Ishikawa (cell line): Measurements from ENCODE around the gene CALCOCO1.

ENCODE experiments used
- CEBPB ChIP-seq: IDR thresholded peaks from 2 replicates; pipeline ENCODE4 v1.6.1; 2012
- CREB1 ChIP-seq: IDR thresholded peaks from 2 replicates; pipeline ENCODE4 v1.6.1; 2012; ENCODE audit warnings: low read depth
- EGR1 ChIP-seq: IDR thresholded peaks from 2 replicates; pipeline ENCODE4 v1.6.1; 2012
- EP300 ChIP-seq: IDR thresholded peaks from 2 replicates; pipeline ENCODE4 v1.6.1; 2012; ENCODE audit warnings: borderline replicate concordance
- NFIC ChIP-seq: IDR thresholded peaks from 2 replicates; pipeline ENCODE4 v1.6.1; 2012
- RAD21 ChIP-seq: IDR thresholded peaks from 2 replicates; pipeline ENCODE4 v1.6.1; 2012; ENCODE audit warnings: low read depth
- TAF1 ChIP-seq: IDR thresholded peaks from 2 replicates; pipeline ENCODE4 v1.6.1; 2012; ENCODE audit warnings: low read depth, mild to moderate bottlenecking
- TCF12 ChIP-seq: IDR thresholded peaks from 2 replicates; pipeline ENCODE4 v1.6.1; 2012; ENCODE audit warnings: low read depth
- TEAD4 ChIP-seq: IDR thresholded peaks from 2 replicates; pipeline ENCODE4 v1.6.1; 2012
- YY1 ChIP-seq: IDR thresholded peaks from 2 replicates; pipeline ENCODE4 v1.6.1; 2012; ENCODE audit warnings: low read depth
- ZBTB7A ChIP-seq: IDR thresholded peaks from 2 replicates; pipeline ENCODE4 v1.6.1; 2012; ENCODE audit warnings: low read depth
- TF ChIP-seq, protein P1 (sequence below): IDR thresholded peaks from 2 replicates; pipeline ENCODE4 v1.6.1; 2012; ENCODE audit warnings: low read depth, mild to moderate bottlenecking
- TF ChIP-seq, protein P2 (sequence below): IDR thresholded peaks from 2 replicates; pipeline ENCODE4 v1.6.1; 2012

DNA sequence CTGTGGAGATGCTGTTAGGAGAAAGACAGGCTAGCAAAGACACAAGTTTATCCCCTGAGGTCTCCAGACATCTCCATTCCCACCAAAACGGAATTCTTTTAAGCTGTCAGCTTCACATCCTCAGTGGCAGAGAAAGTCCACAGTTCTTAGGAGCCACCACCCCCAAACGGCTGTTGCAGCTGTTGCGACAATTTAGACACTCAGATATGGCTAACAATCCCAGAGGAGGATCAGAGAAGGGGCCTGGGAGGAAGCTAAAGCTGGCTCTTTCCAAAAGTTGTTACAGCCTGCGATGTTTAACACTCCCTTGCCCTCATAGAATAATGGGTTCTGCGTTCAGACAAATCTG, 49.5 kb downstream of the CALCOCO1 start:
- TF ChIP-seq RAD21 = no peak
- no peak for TF ChIP-seq EGR1
- TF ChIP-seq CEBPB = no peak
- TF ChIP-seq CREB1 = no peak
- TF ChIP-seq, protein P1, sequence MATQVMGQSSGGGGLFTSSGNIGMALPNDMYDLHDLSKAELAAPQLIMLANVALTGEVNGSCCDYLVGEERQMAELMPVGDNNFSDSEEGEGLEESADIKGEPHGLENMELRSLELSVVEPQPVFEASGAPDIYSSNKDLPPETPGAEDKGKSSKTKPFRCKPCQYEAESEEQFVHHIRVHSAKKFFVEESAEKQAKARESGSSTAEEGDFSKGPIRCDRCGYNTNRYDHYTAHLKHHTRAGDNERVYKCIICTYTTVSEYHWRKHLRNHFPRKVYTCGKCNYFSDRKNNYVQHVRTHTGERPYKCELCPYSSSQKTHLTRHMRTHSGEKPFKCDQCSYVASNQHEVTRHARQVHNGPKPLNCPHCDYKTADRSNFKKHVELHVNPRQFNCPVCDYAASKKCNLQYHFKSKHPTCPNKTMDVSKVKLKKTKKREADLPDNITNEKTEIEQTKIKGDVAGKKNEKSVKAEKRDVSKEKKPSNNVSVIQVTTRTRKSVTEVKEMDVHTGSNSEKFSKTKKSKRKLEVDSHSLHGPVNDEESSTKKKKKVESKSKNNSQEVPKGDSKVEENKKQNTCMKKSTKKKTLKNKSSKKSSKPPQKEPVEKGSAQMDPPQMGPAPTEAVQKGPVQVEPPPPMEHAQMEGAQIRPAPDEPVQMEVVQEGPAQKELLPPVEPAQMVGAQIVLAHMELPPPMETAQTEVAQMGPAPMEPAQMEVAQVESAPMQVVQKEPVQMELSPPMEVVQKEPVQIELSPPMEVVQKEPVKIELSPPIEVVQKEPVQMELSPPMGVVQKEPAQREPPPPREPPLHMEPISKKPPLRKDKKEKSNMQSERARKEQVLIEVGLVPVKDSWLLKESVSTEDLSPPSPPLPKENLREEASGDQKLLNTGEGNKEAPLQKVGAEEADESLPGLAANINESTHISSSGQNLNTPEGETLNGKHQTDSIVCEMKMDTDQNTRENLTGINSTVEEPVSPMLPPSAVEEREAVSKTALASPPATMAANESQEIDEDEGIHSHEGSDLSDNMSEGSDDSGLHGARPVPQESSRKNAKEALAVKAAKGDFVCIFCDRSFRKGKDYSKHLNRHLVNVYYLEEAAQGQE = no peak
- TF ChIP-seq EP300 = no peak
- TF ChIP-seq TEAD4 = no peak
- TF ChIP-seq TAF1 = no peak
- TF ChIP-seq NFIC = no peak
- no peak for TF ChIP-seq TCF12
- TF ChIP-seq ZBTB7A = no peak
- no peak for TF ChIP-seq YY1
- TF ChIP-seq, protein P2, sequence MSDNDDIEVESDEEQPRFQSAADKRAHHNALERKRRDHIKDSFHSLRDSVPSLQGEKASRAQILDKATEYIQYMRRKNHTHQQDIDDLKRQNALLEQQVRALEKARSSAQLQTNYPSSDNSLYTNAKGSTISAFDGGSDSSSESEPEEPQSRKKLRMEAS = no peak
